Ovary (tissue), 9 donors: ENCODE results near the gene LIN9. TPM values are rescaled to one million over a fixed set of nuclear protein-coding genes. Genes with fewer than 3 reads are reported as not detected.

Source experiments
- DNase-seq, 5 donors: peaks; one replicate each; pipeline ENCODE4 v3.0.0-alpha.2; 2019 to 2020
- H3K27ac ChIP-seq, 2 donors: fragments of 200-600 bp; one replicate each; pipeline versions ENCODE4 v1.5.1 to v1.8.0; 2019 to 2022
- H3K27me3 ChIP-seq: fragments of 200-600 bp; one replicate; pipeline ENCODE4 v1.8.0; 2022
- H3K36me3 ChIP-seq: fragments of 200-600 bp; sonication (generic); one replicate; pipeline ENCODE4 v1.5.1; 2019
- H3K4me1 ChIP-seq: one replicate; pipeline ENCODE4 v1.8.1; 2013; ENCODE audit warnings: mild to moderate bottlenecking, moderate library complexity; ENCODE audit not compliant: insufficient read depth
- H3K4me3 ChIP-seq: fragments of 200-600 bp; sonication (generic); one replicate; pipeline ENCODE4 v1.5.1; 2017
- H3K9me3 ChIP-seq, 2 donors: fragments of 200-600 bp in 1 of 2; sonication (generic) in 1 of 2; one replicate each; pipeline versions ENCODE4 v1.5.1 to v1.8.1; 2013 to 2019; ENCODE audit warnings: mild to moderate bottlenecking in 1 of 2, moderate library complexity in 1 of 2
- CTCF ChIP-seq, 3 donors: fragments of 450-650 bp in 2 of 3; fragments of 200-600 bp in 1 of 3; IDR thresholded peaks; one replicate each; pipeline versions ENCODE4 v1.5.1 to v1.8.0; 2016 to 2022; ENCODE audit warnings: antibody characterized with exemption in 3 of 3, mild to moderate bottlenecking in 1 of 3
- EP300 ChIP-seq: sonication (generic); formaldehyde crosslinking; IDR thresholded peaks from one replicate; pipeline ENCODE4 v1.6.1; 2017; ENCODE audit warnings: antibody characterized with exemption
- POLR2A ChIP-seq: fragments of 450-650 bp; IDR thresholded peaks from one replicate; pipeline ENCODE4 v1.6.1; 2017; ENCODE audit warnings: antibody characterized with exemption, mild to moderate bottlenecking, moderate library complexity
- WGBS, 3 donors: extraction: QIAGEN DNeasy Blood & Tissue Kit in 1 of 3; methylation state at CpG; one replicate each; pipeline versions ENCODE4 v1.1.5 to v1.1.7; 2013 to 2017; 5-methylcytosine and 5-hydroxymethylcytosine counted together
- intact Hi-C, 4 donors: fragments of 100-400 bp; cut with DNase I; formaldehyde crosslinking; loops; one replicate each; pipeline versions ENCODE4 v1.11.0 to v1.15.1; 2022 to 2023
- polyA plus RNA-seq, 2 donors: library from polyadenylated mRNA; stranded (reverse); fragments of 200-250 nt in 1 of 2; fragments of 350-450 nt in 1 of 2; fragmentation: Illumina TruSeq in 1 of 2; extraction: RNeasy Lipid Tissue Mini Kit (QIAGEN cat#74804) in 1 of 2; gene quantifications; one replicate each; pipeline ENCODE4 v1.2.3, GENCODE V29; 2013 to 2014
- total RNA-seq, 7 donors: library from RNA; depleted of rRNA in 2 of 7; stranded (reverse); fragments of >200 nt in 2 of 7; fragmentation: NEBNext Ultra II Directional in 3 of 7; extraction: Animal tissue kit (Norgen Biotek cat#: 25700) in 3 of 7; gene quantifications; one replicate each; pipeline versions ENCODE4 v1.1.0 to v1.2.4, GENCODE V29; 2016 to 2023
- donor health status: DM: no; HTN: no; CAD: no; lungs with moderate emphysema.
- donor health status: DM: no; HTN: no; CAD: no.
- donor health status: Bipolar disorder and iron deficiency.
- donor health status: DM: yes; HTN: yes; CAD: no.
- donor health status: DM: no; HTN: no; CAD: no.
- donor health status: DM: yes; HTN: yes; CAD: no.

LIN9 gene
- total and polyA plus RNA-seq, 9 donors, result 3.1 to 8.6 (median 4.3) TPM

DNA sequence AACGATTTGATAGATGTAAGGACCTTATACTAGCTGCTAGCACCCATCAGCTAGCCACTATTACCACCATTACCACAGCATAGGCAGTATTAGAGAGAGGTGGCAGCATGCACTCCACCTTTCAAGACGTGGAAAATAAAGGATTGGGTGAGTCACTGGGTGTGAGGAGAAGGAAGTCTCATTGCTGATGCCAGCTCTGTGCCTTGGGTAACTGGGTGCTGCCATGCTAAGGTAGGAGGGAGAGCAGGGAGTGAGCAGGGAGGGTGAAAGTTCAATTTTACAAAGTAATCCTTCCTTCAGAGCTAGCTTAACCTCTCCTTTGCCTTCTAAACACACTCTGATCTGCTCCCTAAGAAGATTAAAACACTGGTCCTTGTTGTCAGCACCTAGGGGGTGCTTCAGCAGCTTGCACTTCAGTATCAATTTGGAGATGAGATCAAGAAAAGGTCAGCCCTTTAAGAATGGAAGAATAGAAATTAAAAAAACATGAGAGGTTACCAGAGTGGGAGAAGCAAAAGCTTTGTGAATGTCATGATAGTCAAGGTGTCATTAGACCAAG, 1.8 kb upstream of the LIN9 start:
- no peak overlapping the region for H3K4me3 ChIP-seq
- H3K27me3 ChIP-seq, result no peaks in the 10 kb centered on the region
- DNase-seq, result no peak
- no peaks in the 10 kb centered on the region for H3K9me3 ChIP-seq
- 79 to 89% (median 84%) methylated on average over 2 of the region's 2 CpGs for WGBS, 3 donors
- intact Hi-C loops, result no loop called here
- no peak for TF ChIP-seq EP300
- no peak overlapping the region for H3K27ac ChIP-seq
- H3K4me1 ChIP-seq, result no peaks in the 10 kb centered on the region
- H3K36me3 ChIP-seq, result no peaks in the 10 kb centered on the region

DNA sequence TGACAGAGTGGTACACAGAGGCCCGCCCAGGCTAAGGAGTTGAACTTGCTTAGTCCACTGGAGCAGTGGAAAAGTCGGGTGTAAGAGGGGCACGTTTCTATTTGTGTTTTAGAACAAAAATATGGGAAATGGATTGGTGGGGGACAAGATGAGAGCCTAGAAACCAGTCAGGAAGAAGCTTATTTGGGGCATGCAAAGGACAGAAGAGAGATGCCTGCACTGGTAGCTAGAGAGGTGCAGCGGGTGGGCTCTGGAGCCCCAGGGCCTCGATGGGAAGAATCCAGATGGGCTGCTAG, 1.2 kb upstream of the LIN9 start:
- DNase-seq, result no peak
- Histone ChIP-seq H3K36me3 (no peaks in the 10 kb centered on the region), H3K4me3 (no peak overlapping the region), H3K27ac (no peak overlapping the region), H3K4me1 (no peaks in the 10 kb centered on the region), H3K9me3 (no peaks in the 10 kb centered on the region), H3K27me3 (no peaks in the 10 kb centered on the region)
- 76 to 85% (median 79%) methylated on average over 5 of the region's 5 CpGs for WGBS, 3 donors
- TF ChIP-seq CTCF (IDR thresholded peaks at IDR 0.05), result no peak
- no peak for TF ChIP-seq EP300
- TF ChIP-seq POLR2A, result no peak
- intact Hi-C loops, result no loop called here

DNA sequence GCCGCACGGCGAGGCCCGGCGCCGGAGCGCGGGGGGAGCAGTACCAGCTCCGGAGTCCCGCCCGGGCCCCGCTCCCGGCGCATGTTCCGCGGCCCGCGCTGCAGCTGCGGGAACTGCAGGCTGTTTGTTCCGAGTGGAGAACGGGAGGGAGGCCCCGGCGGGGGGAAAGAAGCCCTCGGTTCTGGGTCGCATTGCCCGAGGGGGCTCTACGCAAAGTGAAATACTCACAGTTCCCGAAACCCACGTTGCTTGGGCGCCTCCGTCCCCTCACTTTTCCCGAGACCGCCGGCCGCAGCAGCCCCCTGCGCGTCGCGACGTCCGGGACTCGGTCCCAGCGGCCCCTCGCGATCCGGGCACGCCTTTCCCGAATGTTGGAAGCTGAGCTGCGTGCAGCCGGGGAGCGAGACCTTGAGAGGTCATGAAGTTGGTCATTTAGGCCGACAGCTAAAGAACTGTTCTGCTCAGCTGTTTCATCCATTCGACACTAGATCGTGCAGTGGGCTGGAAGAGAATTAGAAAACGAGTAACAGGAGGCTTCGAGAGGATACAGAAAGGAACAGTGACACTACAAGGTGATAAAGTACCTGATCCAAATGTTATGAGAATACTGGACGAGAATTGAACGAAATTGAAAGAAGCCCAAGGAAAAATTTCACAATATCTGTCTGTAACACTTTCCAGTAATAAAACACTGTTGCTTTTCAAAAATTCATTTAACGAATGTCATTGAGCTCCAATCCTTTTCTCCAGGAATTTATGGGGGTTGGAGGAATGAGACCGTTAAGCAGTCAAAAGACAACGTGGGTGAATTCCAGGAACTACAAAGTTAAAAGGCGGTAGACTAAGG, 657 bp upstream of the LIN9 start:
- no peaks in the 10 kb centered on the region for H3K27me3 ChIP-seq
- intact Hi-C loops, result no loop called here
- H3K4me3 ChIP-seq, result peak overlapping the region; percentile 83
- no peaks in the 10 kb centered on the region for H3K9me3 ChIP-seq
- H3K27ac ChIP-seq, result peak overlapping the region; percentile 60 to 69
- no peaks in the 10 kb centered on the region for H3K36me3 ChIP-seq
- DNase-seq, result peak in 2 of 5 donors; percentile 23 to 78
- TF ChIP-seq CTCF (IDR thresholded peaks at IDR 0.05), result peak in 2 of 3 donors; percentile 15 to 43
- TF ChIP-seq EP300, result no peak
- 2% methylated on average over 47 to 62 of the region's 62 CpGs for WGBS, 3 donors
- H3K4me1 ChIP-seq, result no peaks in the 10 kb centered on the region

DNA sequence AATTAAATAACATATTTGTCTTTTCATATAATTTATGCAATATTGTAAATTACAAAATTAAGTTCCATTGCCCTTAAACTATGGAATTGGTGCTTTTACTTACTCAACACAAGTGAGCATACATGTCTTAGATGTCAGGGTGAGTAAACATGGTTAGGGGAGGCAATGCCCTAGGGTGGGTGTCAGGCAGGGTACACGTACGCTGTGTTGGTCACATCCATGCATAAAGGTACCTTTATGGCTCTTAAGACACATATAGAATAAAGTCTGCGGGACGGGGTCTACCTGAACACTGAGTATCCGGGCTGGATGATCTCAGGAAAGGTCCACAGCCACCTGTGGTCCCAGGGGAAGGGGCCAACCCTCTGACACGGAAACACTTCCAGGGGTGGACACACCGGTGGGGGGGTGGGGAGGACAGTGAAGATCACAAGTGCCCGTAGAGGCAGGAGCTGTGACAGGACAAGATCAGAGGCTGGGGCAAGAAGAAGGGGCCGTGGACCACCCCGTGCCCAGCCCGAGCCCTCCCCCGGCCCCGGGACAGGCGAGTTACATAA, 720 bp downstream of the LIN9 start:
- TF ChIP-seq EP300 (no peak), POLR2A (no peak), CTCF (IDR thresholded peaks at IDR 0.05) (no peak)
- Histone ChIP-seq H3K4me1 (no peaks in the 10 kb centered on the region), H3K9me3 (no peaks in the 10 kb centered on the region), H3K4me3 (peak overlapping the region; percentile 83), H3K36me3 (no peaks in the 10 kb centered on the region), H3K27me3 (no peaks in the 10 kb centered on the region), H3K27ac (peak overlapping the region; percentile 49 to 60)
- DNase-seq, result peak in 3 of 5 donors; percentile 18 to 36 (median 25)
- 3 to 8% (median 6%) methylated on average over 12 to 14 of the region's 14 CpGs for WGBS, 3 donors
- intact Hi-C loops, result no loop called here

- no peaks in the 10 kb centered on the region for H3K36me3 ChIP-seq
- DNase-seq, result no peak
- H3K27me3 ChIP-seq, result no peaks in the 10 kb centered on the region
- H3K4me1 ChIP-seq, result no peaks in the 10 kb centered on the region
- intact Hi-C loops, result no loop called here
- WGBS, 3 donors, result 94 to 97% (median 95%) methylated on average over 2 of the region's 2 CpGs
- TF ChIP-seq POLR2A (no peak), CTCF (IDR thresholded peaks at IDR 0.05) (no peak), EP300 (no peak)
- no peak overlapping the region for H3K4me3 ChIP-seq
- no peak overlapping the region for H3K27ac ChIP-seq
- no peaks in the 10 kb centered on the region for H3K9me3 ChIP-seq
Observed at GRCh38 chr1:226306425-226306824, 2.5 kb downstream of the LIN9 start.
